GM12865 (cell line): ENCODE measurements around the gene PRKD2.

Experiments used
- DNase-seq: peaks from one replicate; pipeline ENCODE4 v3.0.0; 2010; ENCODE audit warnings: low read depth
- H3K4me3 ChIP-seq: 2 replicates; pipeline ENCODE4 v1.5.1; 2011; ENCODE audit warnings: mild to moderate bottlenecking, low read depth, low read length, control low read depth
- CTCF ChIP-seq: IDR thresholded peaks from 2 replicates; pipeline ENCODE4 v1.5.1; 2011; ENCODE audit warnings: low read length, control low read depth, low read depth, inconsistent platforms; ENCODE audit not compliant: insufficient read depth; ENCODE audit errors: missing control alignments

PRKD2 gene

DNA sequence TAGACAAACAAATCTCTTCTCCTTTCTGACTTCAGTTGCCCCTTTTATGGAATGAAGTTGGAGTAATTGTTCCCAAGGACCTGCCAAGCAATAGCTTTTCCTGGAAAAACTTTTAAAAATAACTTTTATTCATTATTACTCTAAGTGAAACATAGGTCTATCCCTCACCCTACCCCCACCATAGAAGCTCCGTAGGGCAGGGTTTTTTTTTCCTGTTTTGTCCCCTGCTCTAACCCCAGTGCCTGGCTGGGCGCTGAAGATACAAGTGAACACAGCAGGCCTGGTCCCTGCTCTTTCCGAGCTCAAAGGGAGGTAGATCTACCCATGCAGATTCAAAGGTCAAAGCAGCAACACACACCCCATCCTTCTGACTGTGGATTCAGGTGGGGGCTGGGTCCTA, 72.2 kb downstream of the PRKD2 start:
- TF ChIP-seq CTCF = no peak
- no peak overlapping the region for H3K4me3 ChIP-seq
- no peak for DNase-seq

- TF ChIP-seq CTCF = no peak
- no peak for DNase-seq
- no peak overlapping the region for H3K4me3 ChIP-seq
Measured at GRCh38 chr19:46640656-46641055, 76.3 kb downstream of the PRKD2 start.

DNA sequence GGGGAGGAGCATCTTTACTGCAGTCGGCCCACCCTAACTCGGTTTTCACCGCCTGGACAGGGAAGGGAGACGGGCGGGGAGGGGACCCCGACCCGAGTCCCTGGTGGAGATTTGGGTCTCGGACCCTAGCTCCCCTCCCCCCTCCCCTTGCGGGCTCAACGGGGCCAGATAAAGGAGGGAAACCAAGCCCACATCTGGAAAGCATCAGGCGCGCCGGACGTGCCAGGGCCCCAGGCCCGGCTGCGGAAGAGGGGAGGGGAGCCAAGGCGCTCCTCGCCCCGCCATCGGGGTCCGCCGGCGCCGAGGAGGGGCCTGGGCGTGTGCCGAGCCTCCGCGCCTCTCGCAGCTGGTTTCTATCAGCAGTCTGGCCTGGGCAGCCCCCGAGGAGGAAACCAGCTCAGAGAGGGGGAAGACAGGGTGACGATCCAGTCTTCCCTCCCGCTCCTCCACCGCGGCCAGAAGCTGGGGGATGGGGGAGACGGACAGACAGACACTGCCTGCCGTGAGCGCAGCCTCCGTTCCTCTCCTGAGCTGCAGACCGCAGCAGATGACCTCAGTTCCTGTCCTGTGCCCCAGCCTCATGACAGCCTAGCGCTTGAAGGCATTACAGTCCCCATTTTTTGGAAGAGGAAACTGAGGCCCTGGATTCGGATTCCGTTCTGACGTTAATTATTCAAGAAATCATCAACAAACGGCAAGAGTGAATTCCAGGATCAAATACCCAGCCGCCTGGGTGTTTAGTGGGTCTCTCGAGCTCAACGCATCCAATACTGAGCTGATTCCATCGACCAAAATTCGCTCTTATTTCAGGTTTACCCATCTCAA, 77.3 kb downstream of the PRKD2 start:
- peak; percentile 41 for DNase-seq
- TF ChIP-seq CTCF = no peak
- H3K4me3 ChIP-seq = peak overlapping the region; percentile 32

DNA sequence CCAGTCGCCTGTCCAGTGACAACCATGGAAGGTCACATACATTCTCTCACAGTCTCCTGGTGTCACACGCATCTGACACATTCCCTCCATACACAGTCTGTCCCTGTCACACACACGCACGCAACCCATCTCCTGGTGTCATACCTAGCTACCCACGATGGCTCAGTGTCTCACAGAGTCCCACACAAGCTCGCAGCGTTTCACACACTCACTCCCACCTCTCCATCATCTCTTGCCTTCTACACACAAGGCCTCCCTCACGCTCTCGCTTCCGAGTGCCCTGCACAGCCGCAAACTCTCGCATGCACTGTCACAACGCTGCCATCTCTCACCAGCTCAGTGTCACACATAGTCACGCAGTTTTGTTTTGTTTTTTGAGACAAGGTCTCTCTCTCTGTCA, 79.7 kb downstream of the PRKD2 start:
- no peak for TF ChIP-seq CTCF
- H3K4me3 ChIP-seq = no peak overlapping the region
- no peak for DNase-seq

GRCh38 chr19:46635920-46636761, 80.8 kb downstream of the PRKD2 start, which contains the start of gene GNG8:
Gene GNG8 (minus strand): TSS chr19:46636202. CDS start chr19:46634682, 1,520 bp downstream.
- no peak within 1 kb of the TSS for H3K4me3 ChIP-seq
- TF ChIP-seq CTCF = no peak
- DNase-seq = no peak

- H3K4me3 ChIP-seq = peak overlapping the region; percentile 37
- DNase-seq = no peak
- no peak for TF ChIP-seq CTCF
Measured at GRCh38 chr19:46634656-46635218, 82.2 kb downstream of the PRKD2 start.
